ENCODE measurements around the gene FFAR1. TPM values are rescaled to one million over a fixed set of nuclear protein-coding genes. Genes with fewer than 3 reads are reported as not detected.

Gene FFAR1
- total and polyA plus RNA-seq, 2 experiments from 2014 or later, result not detected

DNA sequence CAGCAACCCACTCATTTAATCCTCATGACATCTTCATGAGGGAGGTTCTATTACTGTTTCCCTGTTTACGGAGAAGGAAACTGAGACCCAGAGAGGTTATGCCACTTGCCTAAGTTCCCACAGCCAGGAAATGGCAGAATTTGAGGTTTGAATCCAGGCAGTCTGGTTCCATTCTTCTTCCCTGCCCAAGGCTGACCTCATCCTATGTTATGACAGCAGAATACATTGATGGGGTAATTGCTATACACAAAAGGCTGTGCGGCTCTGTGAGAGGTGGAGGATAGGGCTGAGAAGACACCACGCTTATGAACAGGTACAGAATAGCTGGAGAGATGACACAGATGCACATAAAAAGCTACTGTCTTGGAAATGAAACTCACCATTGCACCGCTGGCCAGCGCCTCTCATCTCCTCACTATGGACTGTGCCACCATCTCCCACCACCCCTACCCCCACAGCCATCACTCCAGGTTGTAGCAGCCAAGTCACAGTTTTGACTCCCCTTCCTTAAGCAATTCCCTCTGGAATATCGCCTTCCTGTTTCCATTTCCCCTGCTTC lies 44.3 kb upstream of the FFAR1 start (continued):
- TF ChIP-seq, protein P1, sequence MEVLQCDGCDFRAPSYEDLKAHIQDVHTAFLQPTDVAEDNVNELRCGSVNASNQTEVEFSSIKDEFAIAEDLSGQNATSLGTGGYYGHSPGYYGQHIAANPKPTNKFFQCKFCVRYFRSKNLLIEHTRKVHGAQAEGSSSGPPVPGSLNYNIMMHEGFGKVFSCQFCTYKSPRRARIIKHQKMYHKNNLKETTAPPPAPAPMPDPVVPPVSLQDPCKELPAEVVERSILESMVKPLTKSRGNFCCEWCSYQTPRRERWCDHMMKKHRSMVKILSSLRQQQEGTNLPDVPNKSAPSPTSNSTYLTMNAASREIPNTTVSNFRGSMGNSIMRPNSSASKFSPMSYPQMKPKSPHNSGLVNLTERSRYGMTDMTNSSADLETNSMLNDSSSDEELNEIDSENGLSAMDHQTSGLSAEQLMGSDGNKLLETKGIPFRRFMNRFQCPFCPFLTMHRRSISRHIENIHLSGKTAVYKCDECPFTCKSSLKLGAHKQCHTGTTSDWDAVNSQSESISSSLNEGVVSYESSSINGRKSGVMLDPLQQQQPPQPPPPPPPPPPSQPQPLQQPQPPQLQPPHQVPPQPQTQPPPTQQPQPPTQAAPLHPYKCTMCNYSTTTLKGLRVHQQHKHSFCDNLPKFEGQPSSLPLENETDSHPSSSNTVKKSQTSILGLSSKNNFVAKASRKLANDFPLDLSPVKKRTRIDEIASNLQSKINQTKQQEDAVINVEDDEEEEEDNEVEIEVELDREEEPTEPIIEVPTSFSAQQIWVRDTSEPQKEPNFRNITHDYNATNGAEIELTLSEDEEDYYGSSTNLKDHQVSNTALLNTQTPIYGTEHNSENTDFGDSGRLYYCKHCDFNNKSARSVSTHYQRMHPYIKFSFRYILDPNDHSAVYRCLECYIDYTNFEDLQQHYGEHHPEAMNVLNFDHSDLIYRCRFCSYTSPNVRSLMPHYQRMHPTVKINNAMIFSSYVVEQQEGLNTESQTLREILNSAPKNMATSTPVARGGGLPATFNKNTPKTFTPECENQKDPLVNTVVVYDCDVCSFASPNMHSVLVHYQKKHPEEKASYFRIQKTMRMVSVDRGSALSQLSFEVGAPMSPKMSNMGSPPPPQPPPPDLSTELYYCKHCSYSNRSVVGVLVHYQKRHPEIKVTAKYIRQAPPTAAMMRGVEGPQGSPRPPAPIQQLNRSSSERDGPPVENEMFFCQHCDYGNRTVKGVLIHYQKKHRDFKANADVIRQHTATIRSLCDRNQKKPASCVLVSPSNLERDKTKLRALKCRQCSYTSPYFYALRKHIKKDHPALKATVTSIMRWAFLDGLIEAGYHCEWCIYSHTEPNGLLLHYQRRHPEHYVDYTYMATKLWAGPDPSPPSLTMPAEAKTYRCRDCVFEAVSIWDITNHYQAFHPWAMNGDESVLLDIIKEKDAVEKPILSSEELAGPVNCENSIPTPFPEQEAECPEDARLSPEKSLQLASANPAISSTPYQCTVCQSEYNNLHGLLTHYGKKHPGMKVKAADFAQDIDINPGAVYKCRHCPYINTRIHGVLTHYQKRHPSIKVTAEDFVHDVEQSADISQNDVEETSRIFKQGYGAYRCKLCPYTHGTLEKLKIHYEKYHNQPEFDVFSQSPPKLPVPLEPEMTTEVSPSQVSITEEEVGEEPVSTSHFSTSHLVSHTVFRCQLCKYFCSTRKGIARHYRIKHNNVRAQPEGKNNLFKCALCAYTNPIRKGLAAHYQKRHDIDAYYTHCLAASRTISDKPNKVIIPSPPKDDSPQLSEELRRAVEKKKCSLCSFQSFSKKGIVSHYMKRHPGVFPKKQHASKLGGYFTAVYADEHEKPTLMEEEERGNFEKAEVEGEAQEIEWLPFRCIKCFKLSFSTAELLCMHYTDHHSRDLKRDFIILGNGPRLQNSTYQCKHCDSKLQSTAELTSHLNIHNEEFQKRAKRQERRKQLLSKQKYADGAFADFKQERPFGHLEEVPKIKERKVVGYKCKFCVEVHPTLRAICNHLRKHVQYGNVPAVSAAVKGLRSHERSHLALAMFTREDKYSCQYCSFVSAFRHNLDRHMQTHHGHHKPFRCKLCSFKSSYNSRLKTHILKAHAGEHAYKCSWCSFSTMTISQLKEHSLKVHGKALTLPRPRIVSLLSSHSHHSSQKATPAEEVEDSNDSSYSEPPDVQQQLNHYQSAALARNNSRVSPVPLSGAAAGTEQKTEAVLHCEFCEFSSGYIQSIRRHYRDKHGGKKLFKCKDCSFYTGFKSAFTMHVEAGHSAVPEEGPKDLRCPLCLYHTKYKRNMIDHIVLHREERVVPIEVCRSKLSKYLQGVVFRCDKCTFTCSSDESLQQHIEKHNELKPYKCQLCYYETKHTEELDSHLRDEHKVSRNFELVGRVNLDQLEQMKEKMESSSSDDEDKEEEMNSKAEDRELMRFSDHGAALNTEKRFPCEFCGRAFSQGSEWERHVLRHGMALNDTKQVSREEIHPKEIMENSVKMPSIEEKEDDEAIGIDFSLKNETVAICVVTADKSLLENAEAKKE (CRISPR knock-in tag; IDR thresholded peaks at IDR 0.05), result no peak

DNA sequence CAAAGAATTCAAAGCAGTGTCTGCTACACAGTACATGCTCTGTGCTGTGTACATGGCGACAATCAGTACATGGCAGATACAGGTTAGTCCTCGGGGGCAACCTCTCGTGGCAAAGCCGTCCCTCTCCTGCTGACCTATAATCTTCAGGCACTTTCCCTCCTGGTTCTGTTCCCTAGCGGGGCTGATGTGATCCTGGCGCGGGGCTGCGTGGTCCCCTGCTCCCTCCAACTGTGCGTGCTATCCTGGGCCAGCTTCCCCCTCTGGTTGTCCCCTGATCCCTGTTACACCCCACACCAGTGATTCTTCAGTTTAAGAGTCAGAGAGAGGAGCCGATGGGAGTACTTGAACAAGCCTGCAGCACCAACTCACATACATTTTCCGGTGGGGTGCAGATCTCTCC lies 43.7 kb upstream of the FFAR1 start:
- no peaks in the 10 kb centered on the region for H3K27me3 ChIP-seq (ENCODE audit: insufficient read depth)
- no peaks in the 10 kb centered on the region; the same call in 1 of the 2 replicates for H3K4me1 ChIP-seq (ENCODE audit: insufficient read depth)
- Mint-ChIP-seq H3K4me1 (peaks cover 5% of the 10 kb centered on the region), H3K36me3 (ENCODE audit: low read depth) (no peaks in the 10 kb centered on the region), H3K4me3 (no peak overlapping the region), H3K27ac (no peak overlapping the region; the same call in 1 of the 2 replicates), H3K9me3 (no peaks in the 10 kb centered on the region; the same call in 2 of the 3 replicates), H3K27me3 (ENCODE audit: insufficient read depth, low read depth, poor library complexity) (peaks cover 10% of the 10 kb centered on the region)
- H3K79me2 ChIP-seq (replicated peaks; ENCODE audit: insufficient read depth), result no peaks in the 10 kb centered on the region
- no peak overlapping the region for H3K27ac ChIP-seq (ENCODE audit: low read depth)
- H3K4me2 ChIP-seq, result no peak overlapping the region
- H3K4me3 ChIP-seq, result no peak overlapping the region
- TF ChIP-seq CREB1 (CRISPR knock-in tag; IDR thresholded peaks at IDR 0.05; ENCODE audit: low read depth) (no peak), EZH2 (IDR thresholded peaks at IDR 0.05; ENCODE audit: low read depth, unreplicated experiment) (no peak), JUNB (IDR thresholded peaks at IDR 0.05; ENCODE audit: unreplicated experiment) (no peak), ZNF331 (CRISPR knock-in tag; IDR thresholded peaks at IDR 0.05; ENCODE audit: low read depth) (no peak), EZH2phosphoT487 (IDR thresholded peaks at IDR 0.05; ENCODE audit: unreplicated experiment) (no peak)
- TF ChIP-seq, protein P1 (CRISPR knock-in tag; IDR thresholded peaks at IDR 0.05), result no peak
- ATAC-seq (no peak), DNase-seq (ENCODE audit: low spot score) (no peak)
- no peaks in the 10 kb centered on the region for H3F3A ChIP-seq (replicated peaks; ENCODE audit: low read depth)
- no peaks in the 10 kb centered on the region for H4K20me1 ChIP-seq (replicated peaks; ENCODE audit: insufficient read depth)
- no peaks in the 10 kb centered on the region for H3K9me2 ChIP-seq (ENCODE audit: insufficient read depth)
- no peak overlapping the region for H2AFZ ChIP-seq
- H3K36me3 ChIP-seq (ENCODE audit: insufficient read depth), result no peaks in the 10 kb centered on the region
